T47D (cell line): ENCODE data around the gene FOXD1.

Experiments used
- DNase-seq, 2 experiments: peaks; one replicate each; pipeline versions ENCODE4 v3.0.0 to v3.0.0-alpha.2; 2011 to 2012; ENCODE audit warnings: low read depth in 1 of 2, low spot score in 1 of 2
- JUND ChIP-seq: IDR thresholded peaks from 2 replicates; pipeline ENCODE4 v1.6.1; 2012; ENCODE audit warnings: low read depth
- in situ Hi-C: cut with HindIII; loops from 2 replicates; pipeline ENCODE4 v1.10.0; 2016; ENCODE audit warnings: low sequenced_read_pairs, low pct_unique_long_range_greater_than_20kb

The FOXD1 gene

GRCh38 chr5:73442231-73442811 lies 6.3 kb downstream of the FOXD1 start:
- DNase-seq = no peak
- in situ Hi-C loops = no loop called here
- no peak for TF ChIP-seq JUND

DNA sequence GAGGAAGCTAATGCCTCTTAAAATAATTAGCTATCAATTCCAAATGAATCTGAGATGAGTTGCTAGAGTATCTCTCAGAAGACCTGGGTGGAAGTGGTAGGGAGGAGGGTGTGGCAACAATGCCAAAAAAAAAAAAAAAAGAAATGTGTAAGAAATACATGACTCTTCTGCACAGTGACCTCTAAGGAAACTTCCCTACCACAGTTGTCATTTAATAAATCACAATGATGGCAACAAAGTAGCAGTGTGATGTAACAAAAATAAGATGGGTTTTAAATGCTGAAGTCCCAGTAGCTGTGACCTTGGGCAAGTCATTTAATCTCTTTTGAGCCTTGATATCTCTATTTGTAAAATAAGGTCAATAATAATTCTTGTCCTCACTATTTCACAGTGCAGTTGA lies 7.2 kb downstream of the FOXD1 start:
- DNase-seq = no peak
- TF ChIP-seq JUND = no peak
- in situ Hi-C loops = no loop called here

DNA sequence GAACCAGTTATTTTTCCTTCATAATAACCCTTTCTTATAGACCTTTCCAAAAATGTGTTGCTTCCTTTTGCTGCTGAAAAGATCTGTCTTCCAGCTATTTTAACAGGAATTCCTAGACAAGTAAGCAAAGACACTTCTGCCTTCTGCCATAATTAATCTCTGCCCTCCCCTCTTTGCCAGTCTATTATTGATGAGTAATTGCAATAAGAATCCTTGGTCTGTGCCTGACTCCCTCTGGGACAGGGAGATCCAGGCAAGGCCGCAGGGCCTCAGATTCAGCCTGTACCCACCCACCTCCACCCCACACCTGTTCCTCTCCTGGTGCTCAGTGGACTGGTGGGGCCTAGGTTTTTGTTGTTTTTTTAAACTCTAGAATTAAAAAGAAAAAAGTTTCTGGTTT lies 8.3 kb downstream of the FOXD1 start:
- in situ Hi-C loops = no loop called here
- no peak for DNase-seq
- no peak for TF ChIP-seq JUND

- in situ Hi-C loops = no loop called here
- DNase-seq = no peak
- no peak for TF ChIP-seq JUND
These were observed 9.7 kb downstream of the FOXD1 start for GRCh38 chr5:73438645-73439470.

DNA sequence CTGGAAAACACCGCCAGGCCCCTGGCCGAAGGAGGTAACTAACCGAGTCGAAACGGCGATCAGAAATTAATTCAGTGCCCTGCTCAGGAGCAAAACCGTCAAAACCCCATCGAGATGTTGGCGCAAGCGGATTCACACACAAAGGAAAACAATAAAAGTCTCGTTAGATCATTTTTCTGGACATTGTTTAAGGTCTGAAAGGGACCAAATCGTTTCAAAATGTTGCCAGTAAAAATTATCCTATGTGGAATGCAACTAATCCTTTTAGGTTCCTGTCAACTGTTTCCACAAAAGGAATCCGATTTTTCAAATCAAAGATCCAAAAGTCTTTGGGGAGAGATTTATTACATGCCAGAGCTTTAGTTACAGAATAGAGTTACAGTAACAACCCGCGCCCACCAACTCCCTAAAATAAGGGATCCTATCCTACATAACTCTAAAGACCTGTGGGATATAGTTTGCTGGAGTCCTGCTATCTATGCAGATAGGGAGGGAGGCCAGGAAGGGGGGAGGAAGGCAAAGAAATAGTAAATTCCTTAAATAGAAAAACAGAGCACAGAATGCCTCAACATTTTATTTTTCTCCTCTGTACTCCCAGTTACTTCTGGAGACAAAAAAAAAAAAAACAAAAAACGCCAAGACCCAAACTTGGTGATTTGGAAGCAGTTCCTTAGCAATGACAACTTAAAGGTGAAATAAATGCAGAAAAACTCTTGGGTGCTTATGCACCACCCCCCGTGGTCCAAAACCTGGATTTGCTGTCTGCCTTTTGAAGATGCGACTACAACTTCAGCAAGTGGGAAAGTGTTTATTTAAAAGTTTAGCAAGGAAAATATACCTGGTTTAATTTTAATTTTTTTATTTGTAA lies 10.6 kb downstream of the FOXD1 start:
- in situ Hi-C loops = no loop called here
- DNase-seq = no peak
- no peak for TF ChIP-seq JUND

- in situ Hi-C loops = no loop called here
- TF ChIP-seq JUND = no peak
- peak; percentile 81 to 92 for DNase-seq
These were observed 11.3 kb downstream of the FOXD1 start for GRCh38 chr5:73437101-73437776.

DNA sequence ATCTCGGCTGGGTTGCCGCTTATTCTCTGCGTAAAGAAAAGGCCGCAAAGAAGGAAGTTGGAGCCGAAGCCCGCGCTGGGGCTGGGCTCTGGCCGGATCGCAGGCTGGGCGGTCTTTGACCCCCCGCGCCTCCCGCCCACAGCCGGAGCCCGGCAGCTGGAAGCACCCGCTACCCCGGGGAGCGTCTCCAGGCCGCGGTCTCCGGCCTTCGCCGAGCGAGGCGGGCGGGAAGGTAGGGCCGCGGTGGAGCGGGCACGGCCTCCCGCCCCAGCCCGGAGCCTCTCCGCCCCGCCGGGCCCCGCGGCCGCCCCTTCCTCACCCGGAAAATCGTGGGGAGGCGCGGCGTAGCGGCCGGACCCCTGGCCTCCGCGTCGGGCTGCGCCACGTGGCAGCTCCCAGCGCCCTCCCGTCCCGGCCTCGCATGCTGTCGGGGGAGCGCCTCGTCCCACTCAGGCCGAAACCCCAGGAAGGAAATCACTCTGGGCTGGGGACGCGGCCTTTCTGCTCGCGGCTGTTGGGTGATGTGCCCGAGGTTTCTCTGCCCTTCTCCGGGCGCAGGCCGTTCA lies 12.0 kb downstream of the FOXD1 start:
- TF ChIP-seq JUND = no peak
- in situ Hi-C loops = no loop called here
- DNase-seq = no peak

GRCh38 chr5:73435759-73436534 lies 12.6 kb downstream of the FOXD1 start:
- no peak for TF ChIP-seq JUND
- in situ Hi-C loops = no loop called here
- no peak for DNase-seq

GRCh38 chr5:73434907-73435306 lies 13.7 kb downstream of the FOXD1 start:
- in situ Hi-C loops = no loop called here
- no peak for TF ChIP-seq JUND
- no peak for DNase-seq

DNA sequence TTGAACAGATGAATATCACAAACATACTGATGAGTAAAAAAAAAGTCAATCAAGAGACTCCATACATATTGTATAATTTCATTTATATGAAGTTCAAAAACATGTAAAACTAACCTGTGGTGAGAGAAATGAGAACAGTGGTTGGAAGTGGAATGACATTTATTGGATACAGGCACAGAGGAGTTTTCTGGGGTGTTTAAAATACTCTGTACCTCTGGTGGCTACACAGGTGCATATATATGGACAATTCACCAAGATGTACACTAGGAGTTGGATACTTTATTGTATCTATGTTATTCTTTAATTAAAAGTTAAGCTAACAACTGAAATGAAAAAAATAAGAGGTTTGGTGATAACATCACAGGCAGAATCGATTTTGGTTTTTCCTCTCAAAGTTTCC lies 14.1 kb downstream of the FOXD1 start:
- in situ Hi-C loops = no loop called here
- no peak for DNase-seq
- no peak for TF ChIP-seq JUND

DNA sequence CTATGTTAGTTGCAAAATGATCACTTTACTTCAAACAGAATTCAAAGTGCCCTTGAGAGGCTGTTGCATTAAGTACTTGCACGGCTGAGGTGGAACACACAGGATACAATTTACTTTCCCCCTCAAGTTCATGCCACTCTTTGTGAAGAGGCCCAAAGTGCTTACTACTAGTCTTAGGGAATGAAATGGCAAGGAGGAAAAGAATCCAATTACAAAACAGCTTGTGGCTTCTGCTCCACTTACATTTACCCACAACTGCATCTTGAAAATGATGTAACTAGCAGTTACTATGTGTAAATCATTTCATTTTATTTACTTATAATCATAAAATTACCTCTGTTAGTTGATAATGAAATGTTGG lies 14.6 kb downstream of the FOXD1 start:
- TF ChIP-seq JUND = no peak
- in situ Hi-C loops = no loop called here
- DNase-seq = no peak
